Measurements from ENCODE around the gene IL4. TPM values are rescaled to one million over a fixed set of nuclear protein-coding genes. Genes with fewer than 3 reads are reported as not detected.
A peak's percentile ranks its signal among the peaks of the same experiment; 100 is the strongest.

The IL4 gene
- polyA plus RNA-seq, 1 donor from 2014 or later = not detected

DNA sequence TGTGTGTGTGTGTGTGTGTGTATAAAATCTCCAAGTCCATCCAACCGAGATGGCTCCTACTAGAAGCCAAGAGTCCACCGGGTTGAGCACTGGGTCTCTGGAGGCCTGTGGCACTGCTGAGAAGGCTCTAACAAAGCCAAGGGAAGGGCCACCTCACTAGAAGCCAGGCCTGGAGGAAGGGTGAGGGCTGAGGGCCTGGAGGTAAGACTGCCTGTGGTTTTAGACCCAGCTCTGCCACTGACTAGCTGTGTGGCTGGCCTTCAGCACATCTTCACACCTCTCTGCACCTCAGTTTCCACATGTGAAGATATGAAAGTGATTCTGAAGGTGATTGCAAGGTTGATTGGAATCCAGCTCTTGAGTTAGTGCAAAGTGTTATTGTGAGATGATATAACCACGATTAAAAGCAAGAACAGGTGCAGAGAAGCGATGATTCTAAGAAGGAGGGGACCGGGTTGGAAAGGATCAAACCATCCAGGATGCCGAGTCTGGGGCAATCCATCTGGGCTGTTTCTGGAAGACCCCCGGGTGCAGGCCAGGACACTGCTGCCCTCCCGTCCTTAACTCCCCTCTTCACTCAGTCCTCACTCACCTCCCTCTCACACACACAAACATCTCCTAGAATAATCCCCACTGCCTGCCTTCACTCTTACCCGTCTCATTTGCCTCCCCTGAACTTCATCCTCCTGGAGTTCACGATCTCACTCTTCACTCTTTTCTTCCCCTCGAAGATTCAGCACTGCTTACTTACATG lies 2.3 kb downstream of the IL4 start:
- H3K4me1 Mint-ChIP-seq = peaks cover 3 to 7% (median 4%) of the 10 kb centered on the region in 3 donors
- peaks cover 0 to 3% (median 0%) of the 10 kb centered on the region in 3 donors for H3K9me3 Mint-ChIP-seq
- H3K27me3 Mint-ChIP-seq = no peaks in the 10 kb centered on the region
- peaks cover 2% of the 10 kb centered on the region for H3K36me3 Mint-ChIP-seq
- no peak overlapping the region for H3K27ac Mint-ChIP-seq
- H3K4me3 Mint-ChIP-seq = no peak overlapping the region

GRCh38 chr5:132677191-132677590 lies 3.4 kb downstream of the IL4 start:
- H3K36me3 Mint-ChIP-seq = peaks cover 2% of the 10 kb centered on the region
- no peak overlapping the region for H3K4me3 Mint-ChIP-seq
- peaks cover 7 to 12% (median 8%) of the 10 kb centered on the region in 3 donors for H3K4me1 Mint-ChIP-seq
- H3K9me3 Mint-ChIP-seq = no peaks in the 10 kb centered on the region
- no peaks in the 10 kb centered on the region for H3K27me3 Mint-ChIP-seq
- H3K27ac Mint-ChIP-seq = no peak overlapping the region

GRCh38 chr5:132677682-132678400 lies 4.1 kb downstream of the IL4 start:
- no peak overlapping the region for H3K4me3 Mint-ChIP-seq
- peaks cover 2% of the 10 kb centered on the region for H3K36me3 Mint-ChIP-seq
- H3K27ac Mint-ChIP-seq = no peak overlapping the region

GRCh38 chr5:132678735-132679134 lies 4.9 kb downstream of the IL4 start:
- Mint-ChIP-seq H3K36me3 (peaks cover 2% of the 10 kb centered on the region), H3K9me3 (no peaks in the 10 kb centered on the region), H3K27me3 (no peaks in the 10 kb centered on the region), H3K4me3 (no peak overlapping the region), H3K4me1 (peaks cover 7 to 12% (median 8%) of the 10 kb centered on the region in 3 donors), H3K27ac (no peak overlapping the region)

More at GRCh38 chr5:132677682-132678400, 4.1 kb downstream of the IL4 start:
- Mint-ChIP-seq H3K27me3 (no peaks in the 10 kb centered on the region), H3K4me1 (peaks cover 7 to 12% (median 8%) of the 10 kb centered on the region in 3 donors), H3K9me3 (no peaks in the 10 kb centered on the region)

- no peaks in the 10 kb centered on the region for H3K9me3 Mint-ChIP-seq
- H3K4me1 Mint-ChIP-seq = peaks cover 7 to 12% (median 8%) of the 10 kb centered on the region in 3 donors
- no peaks in the 10 kb centered on the region for H3K27me3 Mint-ChIP-seq
- H3K36me3 Mint-ChIP-seq = peaks cover 2% of the 10 kb centered on the region
- no peak overlapping the region for H3K4me3 Mint-ChIP-seq
- no peak overlapping the region for H3K27ac Mint-ChIP-seq
These were observed 5.4 kb downstream of the IL4 start for GRCh38 chr5:132679166-132679565.

DNA sequence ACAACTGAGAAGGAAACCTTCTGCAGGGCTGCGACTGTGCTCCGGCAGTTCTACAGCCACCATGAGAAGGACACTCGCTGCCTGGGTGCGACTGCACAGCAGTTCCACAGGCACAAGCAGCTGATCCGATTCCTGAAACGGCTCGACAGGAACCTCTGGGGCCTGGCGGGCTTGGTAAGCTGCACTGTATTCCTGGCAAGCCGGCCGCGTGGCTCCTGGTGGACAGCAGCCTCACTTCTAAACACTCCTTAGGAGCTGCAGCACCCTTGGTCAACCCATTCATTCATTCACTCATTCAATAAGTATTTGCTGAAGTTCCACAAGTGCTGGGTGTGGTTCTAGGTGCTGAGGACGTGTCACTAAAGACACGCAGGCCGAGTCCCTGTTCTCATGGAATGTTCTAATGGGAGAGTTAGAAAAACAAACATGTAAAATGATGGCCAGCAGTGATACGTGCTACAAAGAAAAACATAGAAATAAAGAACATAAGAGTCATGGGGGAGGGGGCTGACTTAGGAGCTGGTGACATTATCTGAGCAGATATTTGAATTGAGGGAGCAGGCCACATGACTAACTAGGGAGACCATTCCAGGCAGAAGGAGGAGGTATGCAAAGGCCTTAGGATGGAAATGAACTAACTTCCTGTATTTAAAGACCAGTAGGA lies 6.1 kb downstream of the IL4 start:
- no peaks in the 10 kb centered on the region for H3K9me3 Mint-ChIP-seq
- no peak overlapping the region for H3K4me3 Mint-ChIP-seq
- peaks cover 2% of the 10 kb centered on the region for H3K36me3 Mint-ChIP-seq
- H3K4me1 Mint-ChIP-seq = peaks cover 7 to 9% (median 8%) of the 10 kb centered on the region in 3 donors
- H3K27me3 Mint-ChIP-seq = no peaks in the 10 kb centered on the region
- H3K27ac Mint-ChIP-seq = no peak overlapping the region

- Mint-ChIP-seq H3K4me3 (peak overlapping the region in 1 of 4 donors; percentile 40), H3K27ac (peak overlapping the region in 1 of 3 donors; percentile 8)
These were observed 7.1 kb downstream of the IL4 start for GRCh38 chr5:132680780-132681475.

GRCh38 chr5:132681476-132681831 lies 7.7 kb downstream of the IL4 start:
- Mint-ChIP-seq H3K36me3 (peaks cover 2% of the 10 kb centered on the region), H3K4me1 (peaks cover 4 to 7% (median 5%) of the 10 kb centered on the region in 3 donors), H3K27ac (peak overlapping the region in 2 of 3 donors; percentile 8 to 13), H3K4me3 (peak overlapping the region in 1 of 4 donors; percentile 40), H3K27me3 (no peaks in the 10 kb centered on the region), H3K9me3 (no peaks in the 10 kb centered on the region)

More at GRCh38 chr5:132680780-132681475, 7.1 kb downstream of the IL4 start:
- no peaks in the 10 kb centered on the region for H3K27me3 Mint-ChIP-seq
- peaks cover 2% of the 10 kb centered on the region for H3K36me3 Mint-ChIP-seq
- H3K4me1 Mint-ChIP-seq = peaks cover 4 to 7% (median 5%) of the 10 kb centered on the region in 3 donors
- H3K9me3 Mint-ChIP-seq = no peaks in the 10 kb centered on the region

DNA sequence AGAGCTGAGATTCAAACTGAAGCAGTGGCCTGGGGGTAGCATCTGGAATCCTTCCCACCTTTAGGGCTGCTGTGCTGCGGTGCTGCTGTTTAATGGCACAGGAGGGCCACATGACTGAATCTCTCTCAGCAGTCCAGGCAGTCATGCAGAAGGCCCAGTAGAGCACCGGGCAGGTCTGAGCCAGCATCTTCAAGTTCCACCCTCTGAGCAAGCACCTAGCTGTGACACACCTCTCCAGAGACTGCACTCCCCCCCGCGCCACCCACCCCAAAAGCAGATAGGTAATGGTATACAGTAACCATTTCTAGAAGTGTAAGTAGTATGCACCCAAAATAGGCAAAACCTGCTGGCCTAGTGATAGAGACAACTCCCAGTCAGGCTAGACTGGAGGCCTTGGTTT lies 8.2 kb downstream of the IL4 start:
- Mint-ChIP-seq H3K4me3 (no peak overlapping the region), H3K27me3 (no peaks in the 10 kb centered on the region), H3K27ac (peak overlapping the region in 1 of 3 donors; percentile 8), H3K4me1 (peaks cover 4 to 7% (median 5%) of the 10 kb centered on the region in 3 donors), H3K36me3 (peaks cover 3% of the 10 kb centered on the region), H3K9me3 (no peaks in the 10 kb centered on the region)

- Mint-ChIP-seq H3K36me3 (peaks cover 6% of the 10 kb centered on the region), H3K4me3 (no peak overlapping the region), H3K9me3 (no peaks in the 10 kb centered on the region), H3K27ac (no peak overlapping the region), H3K27me3 (no peaks in the 10 kb centered on the region), H3K4me1 (peaks cover 4 to 17% (median 13%) of the 10 kb centered on the region in 3 donors)
These were observed 10.7 kb downstream of the IL4 start for GRCh38 chr5:132684491-132684890.

GRCh38 chr5:132684922-132685720 lies 11.3 kb downstream of the IL4 start:
- H3K36me3 Mint-ChIP-seq = peaks cover 4% of the 10 kb centered on the region
- H3K4me3 Mint-ChIP-seq = no peak overlapping the region
- no peak overlapping the region for H3K27ac Mint-ChIP-seq
- no peaks in the 10 kb centered on the region for H3K9me3 Mint-ChIP-seq
- H3K4me1 Mint-ChIP-seq = peaks cover 4 to 17% (median 13%) of the 10 kb centered on the region in 3 donors
- no peaks in the 10 kb centered on the region for H3K27me3 Mint-ChIP-seq

GRCh38 chr5:132686193-132686592 lies 12.4 kb downstream of the IL4 start:
- H3K36me3 Mint-ChIP-seq = peaks cover 4% of the 10 kb centered on the region
- H3K4me1 Mint-ChIP-seq = peaks cover 4 to 14% (median 13%) of the 10 kb centered on the region in 3 donors
- H3K27ac Mint-ChIP-seq = no peak overlapping the region
- no peak overlapping the region for H3K4me3 Mint-ChIP-seq
- no peaks in the 10 kb centered on the region for H3K27me3 Mint-ChIP-seq
- no peaks in the 10 kb centered on the region for H3K9me3 Mint-ChIP-seq

DNA sequence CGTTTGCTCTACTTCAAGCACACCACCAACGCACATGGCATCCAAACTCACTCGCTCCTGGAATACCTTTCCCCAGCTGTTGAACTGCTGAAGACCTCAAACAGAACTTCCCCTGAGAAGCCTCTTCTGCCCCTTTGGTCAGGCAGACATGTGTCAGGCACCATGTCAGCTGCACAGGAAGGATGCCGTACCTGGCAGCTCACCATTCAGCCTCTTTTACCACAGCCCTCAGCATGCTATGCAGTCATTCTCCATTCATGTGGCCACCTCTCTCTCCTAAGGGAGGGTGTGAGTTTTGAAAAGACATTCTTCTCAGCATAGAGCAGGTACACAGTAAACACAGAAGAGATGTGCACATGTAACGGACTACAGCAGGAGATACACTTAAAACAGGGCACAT lies 14.2 kb downstream of the IL4 start:
- H3K9me3 Mint-ChIP-seq = no peaks in the 10 kb centered on the region
- H3K36me3 Mint-ChIP-seq = peaks cover 10% of the 10 kb centered on the region
- H3K27ac Mint-ChIP-seq = no peak overlapping the region
- no peak overlapping the region for H3K4me3 Mint-ChIP-seq
- peaks cover 0 to 10% (median 9%) of the 10 kb centered on the region in 3 donors for H3K4me1 Mint-ChIP-seq
- no peaks in the 10 kb centered on the region for H3K27me3 Mint-ChIP-seq

Measured in IgD-negative memory B cell (primary cell).